Measurements from ENCODE around the gene PM20D2.

DNA sequence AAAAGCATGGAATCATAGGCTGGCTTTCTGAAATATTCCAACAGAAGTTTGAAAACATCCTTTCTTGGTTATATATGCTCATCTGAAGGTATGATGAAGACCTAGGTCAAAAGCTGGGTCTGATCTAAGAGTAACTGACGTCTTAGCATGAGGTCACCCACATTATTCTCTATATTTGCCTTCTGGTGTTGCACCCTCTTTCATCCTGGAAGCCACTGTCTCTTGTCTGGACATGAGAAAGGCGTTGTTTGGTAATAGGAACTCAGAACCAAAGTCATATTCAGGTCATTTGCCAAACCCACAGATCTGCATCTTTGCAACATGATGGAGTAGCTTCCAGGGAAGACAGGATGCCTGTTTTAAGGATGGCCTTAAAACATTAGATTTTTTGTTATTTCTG is 53.7 kb downstream of the PM20D2 start:
- no peak for TF ChIP-seq CTCF (conservative IDR thresholded peaks at IDR 0.05; ENCODE audit: low read length)
- TF ChIP-seq EZH2phosphoT487 (IDR thresholded peaks at IDR 0.05; ENCODE audit: borderline replicate concordance) = no peak
